Right hindlimb (tissue), 1 donor: Measurements from ENCODE around the gene DDHD1.

Experiments used
- DNase-seq: peaks from one replicate; pipeline ENCODE4 v3.0.0-alpha.2; 2018

The DDHD1 gene

DNA sequence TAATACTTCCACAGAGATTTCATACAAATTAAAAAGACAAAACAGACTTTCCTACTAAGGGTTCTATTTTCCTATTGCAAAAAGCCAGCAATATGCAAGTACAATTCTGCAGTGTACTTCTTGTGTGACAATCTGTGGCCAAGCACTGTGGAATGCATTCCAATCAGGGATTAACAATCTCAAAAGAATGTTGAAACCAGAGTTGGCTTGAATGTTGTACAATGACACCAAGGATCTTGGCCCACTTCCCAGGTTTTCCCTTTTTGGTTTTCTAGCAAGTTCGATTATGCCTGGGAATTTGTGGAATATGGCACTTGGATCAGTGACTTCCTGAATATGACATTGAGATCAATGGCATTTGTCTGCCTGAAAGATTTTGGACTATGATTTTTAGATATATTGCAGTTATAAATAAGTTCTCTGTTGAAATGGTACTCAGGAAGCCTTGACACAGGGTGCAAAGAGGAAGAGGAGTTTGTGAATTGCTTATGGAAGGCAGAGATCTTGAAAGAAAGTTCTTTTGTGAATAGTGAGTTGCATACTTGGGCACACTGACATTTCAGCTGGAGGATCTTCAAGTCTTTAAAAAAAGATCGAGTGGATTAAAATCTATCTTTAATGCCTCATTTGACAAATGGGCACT lies 120.8 kb downstream of the DDHD1 start:
- DNase-seq: peak; percentile 39

DNA sequence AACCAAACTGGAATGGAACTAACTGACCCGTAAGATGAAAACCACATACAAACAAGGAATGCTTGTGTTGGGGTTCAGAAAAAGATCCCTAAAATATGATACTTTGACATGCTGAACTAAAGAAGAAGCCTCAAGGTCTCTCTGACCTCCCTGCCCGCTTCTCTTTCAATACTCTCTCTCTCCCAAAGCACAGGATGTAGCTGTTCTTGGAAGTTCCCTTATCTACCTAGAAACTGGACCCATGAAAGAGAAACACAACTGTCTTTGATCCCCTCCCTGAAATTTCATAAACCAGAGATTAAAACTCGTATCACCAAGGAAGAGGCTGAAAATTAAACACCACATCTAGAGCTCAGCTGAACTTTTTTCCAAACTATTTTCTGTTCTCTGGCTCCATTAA lies 125.6 kb downstream of the DDHD1 start:
- DNase-seq: no peak

- no peak for DNase-seq
Observed at GRCh38 chr14:53027041-53027440, 126.1 kb downstream of the DDHD1 start.

DNA sequence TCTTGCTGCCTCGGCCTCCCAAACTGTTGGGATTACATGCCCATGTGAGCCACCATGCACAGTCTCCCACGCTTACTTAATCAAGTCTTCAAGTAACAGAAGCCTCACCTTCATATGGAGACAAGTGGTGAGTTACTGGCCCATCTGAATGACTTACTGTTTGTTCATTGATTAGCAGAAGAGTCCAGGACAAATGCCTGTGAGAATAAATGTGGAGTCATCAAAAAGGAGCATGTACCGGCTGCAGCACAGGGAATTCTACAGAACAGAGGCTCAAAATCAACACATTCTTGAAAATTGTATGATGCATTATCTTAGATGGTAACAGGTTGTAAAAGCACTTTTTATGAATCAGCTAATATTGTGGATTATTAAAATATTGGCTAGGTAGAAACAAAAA lies 129.8 kb downstream of the DDHD1 start:
- DNase-seq: no peak

DNA sequence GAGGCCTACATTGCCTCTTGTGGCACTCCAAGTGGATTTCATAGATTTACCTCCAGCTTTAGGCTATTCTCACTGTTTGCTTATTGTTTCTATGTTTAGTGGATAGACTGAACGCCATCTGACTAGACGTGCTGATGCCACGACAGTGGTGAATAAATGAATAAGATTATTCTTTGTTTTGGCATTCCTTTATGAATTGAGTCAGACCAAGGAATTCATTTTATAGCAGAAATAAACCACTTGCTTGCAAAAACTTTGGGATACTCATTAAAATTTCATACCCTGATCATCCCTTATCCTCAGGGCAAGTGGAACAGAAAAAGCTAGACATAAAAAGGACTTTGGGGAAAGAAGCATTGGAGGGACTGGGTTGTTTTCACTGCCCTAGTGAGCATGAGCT lies 130.5 kb downstream of the DDHD1 start:
- DNase-seq: no peak

DNA sequence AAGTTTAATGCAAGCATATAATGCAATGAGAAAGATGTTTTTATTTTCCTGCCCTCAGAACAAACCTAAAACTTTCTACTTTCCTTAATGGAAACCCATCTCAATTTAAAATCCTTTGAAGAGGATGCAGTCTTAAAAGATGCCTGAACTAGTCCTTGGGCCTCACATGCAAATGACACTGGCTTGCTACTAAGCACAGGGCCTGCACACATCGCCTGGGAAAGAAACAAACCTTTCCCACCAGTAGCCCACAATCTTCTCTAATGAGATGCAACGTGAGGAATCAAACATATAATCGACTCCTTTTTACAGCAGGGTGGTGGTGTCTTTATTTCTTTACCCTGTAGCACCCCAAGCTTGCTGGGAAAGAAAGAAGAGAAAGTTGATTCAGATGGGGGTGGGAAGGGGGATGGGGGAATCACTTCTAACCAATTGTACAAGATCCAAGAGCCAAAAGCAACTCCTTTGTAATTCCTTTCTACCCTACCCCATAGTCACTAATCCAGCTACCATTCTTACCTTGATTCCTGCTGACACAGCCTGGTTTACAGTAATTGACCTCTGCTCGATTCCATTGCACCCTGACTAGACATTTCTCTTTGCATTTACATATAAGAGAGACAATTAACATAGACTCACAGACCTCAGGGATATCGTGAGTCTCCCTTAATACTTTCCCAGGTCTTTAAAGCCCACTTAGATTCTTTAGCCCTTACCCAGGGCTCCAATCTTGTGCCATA lies 132.8 kb downstream of the DDHD1 start:
- DNase-seq: no peak

DNA sequence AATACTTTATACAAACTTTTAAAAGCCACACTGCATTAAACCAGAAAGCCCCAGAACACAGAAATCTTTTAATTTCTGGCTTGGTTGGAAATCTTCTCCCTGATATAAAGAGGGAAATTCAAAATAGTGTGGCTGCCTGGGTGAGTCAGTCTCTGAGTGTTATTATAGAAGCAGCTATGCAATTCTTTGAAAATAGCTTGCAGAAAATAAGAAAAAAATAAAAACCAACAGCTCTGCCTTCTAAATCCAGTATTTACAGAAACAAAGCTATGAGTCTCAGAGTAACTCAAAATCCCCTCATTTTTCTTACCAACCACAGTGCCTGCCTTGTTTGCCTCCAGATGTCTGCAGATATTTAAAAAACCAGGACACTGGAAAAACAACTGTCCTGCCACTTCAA lies 133.7 kb downstream of the DDHD1 start:
- no peak for DNase-seq

GRCh38 chr14:53017837-53018236 lies 135.3 kb downstream of the DDHD1 start:
- DNase-seq: no peak

- no peak for DNase-seq
Observed at GRCh38 chr14:53016919-53017318, 136.2 kb downstream of the DDHD1 start.

- no peak for DNase-seq
Observed at GRCh38 chr14:53016491-53016890, 136.6 kb downstream of the DDHD1 start.

DNA sequence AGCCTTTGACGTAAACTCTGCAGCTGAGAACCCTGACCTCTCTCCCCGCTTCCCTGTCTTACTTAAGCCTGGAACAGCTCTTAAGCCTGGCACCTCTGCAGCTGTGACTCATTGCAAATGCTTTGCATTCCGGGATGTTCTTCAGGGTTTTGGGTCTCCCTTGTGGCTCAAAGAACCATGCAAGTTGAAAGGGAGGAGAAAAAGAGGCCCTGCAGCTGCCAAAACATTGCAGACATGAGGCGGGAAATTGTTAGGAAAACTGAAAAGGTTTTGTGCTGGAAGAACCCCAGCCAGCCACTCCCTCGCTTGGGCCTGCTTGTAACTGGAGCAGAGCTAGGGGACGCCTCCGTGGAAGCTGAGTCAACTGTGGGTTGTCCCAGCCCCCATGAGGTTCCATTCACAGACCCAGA lies 142.1 kb downstream of the DDHD1 start:
- peak; percentile 90 for DNase-seq

DNA sequence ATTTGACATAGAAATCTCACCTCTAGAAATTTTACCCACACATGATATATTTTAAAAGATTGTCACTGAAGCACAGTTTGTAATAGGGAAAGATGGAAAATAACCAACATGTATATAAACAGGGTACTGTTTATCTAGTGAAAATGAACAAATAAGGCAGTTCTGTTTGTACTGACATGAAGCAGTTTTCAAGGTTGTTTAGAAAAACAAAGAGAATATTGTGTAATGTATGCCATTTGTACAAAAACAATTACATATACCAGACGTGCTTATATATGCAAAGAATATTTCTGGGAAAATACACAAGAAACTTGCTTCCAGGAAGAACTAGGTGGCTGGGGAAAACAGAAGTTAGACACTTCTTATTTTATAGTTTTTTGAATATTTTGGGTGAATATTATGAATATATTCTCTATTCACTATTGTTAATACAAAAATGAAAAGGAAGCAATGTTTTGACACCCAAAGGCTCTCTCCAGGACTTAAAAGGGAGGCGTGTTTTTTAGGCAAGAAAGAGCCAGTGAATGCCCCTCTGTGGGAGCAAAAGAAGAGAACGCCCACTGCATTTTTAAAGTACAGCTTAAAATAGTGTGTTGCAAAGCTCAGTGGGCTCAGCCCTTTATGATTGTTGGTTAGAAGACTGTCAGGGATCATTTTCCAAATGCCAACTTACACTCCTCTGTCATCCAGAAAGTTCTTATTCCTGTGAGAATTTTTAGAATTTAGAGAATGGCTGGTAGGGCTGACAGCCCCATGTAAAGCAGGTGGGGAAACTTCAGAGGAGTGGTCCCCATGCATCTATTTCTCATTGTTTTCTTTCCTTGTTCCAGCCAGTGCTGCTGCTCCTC lies 142.7 kb downstream of the DDHD1 start:
- peak; percentile 28 for DNase-seq

- no peak for DNase-seq
Observed at GRCh38 chr14:53006931-53007562, 146.1 kb downstream of the DDHD1 start.

DNA sequence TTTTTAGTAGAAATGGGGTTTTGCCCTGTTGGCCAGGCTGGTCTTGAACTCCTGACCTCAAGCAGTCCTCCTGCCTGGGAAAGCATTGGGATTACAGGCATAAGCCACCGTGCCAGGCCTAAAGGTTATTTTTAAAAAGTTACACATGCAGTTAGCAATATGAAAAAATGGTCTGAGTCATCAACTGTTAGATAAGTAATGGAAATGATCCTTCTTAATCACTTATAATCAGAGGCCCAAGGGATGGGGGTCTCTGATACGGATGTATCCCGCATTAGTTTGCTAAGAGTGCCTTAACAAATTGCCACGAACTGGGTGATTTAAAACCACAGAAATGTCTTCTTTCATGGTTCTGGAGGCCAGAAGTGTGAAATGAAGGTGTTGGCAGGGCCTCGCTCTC lies 148.1 kb downstream of the DDHD1 start:
- DNase-seq: no peak

- DNase-seq: no peak
Observed at GRCh38 chr14:53003776-53004175, 149.3 kb downstream of the DDHD1 start.

DNA sequence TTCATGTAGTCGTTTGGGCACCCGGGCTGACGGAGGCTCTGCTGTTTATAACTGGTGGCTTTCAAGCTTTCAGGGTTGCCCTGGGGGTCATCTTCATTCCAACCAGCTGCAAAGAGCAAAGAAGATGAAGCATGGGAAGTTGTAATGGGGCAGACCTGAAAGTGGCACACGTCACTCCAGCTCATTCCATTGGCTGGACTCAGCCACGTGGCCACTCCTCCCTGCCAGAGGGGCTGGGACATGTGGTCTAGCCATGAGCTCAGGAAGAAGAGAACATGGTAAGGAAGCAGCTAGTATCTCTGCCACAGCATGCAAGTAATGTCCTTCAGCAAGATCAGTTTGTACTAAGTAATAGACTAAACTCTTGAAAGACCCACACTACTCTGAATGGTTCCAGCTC lies 150.5 kb downstream of the DDHD1 start:
- no peak for DNase-seq

GRCh38 chr14:53001787-53002378 lies 151.2 kb downstream of the DDHD1 start:
- DNase-seq: no peak

DNA sequence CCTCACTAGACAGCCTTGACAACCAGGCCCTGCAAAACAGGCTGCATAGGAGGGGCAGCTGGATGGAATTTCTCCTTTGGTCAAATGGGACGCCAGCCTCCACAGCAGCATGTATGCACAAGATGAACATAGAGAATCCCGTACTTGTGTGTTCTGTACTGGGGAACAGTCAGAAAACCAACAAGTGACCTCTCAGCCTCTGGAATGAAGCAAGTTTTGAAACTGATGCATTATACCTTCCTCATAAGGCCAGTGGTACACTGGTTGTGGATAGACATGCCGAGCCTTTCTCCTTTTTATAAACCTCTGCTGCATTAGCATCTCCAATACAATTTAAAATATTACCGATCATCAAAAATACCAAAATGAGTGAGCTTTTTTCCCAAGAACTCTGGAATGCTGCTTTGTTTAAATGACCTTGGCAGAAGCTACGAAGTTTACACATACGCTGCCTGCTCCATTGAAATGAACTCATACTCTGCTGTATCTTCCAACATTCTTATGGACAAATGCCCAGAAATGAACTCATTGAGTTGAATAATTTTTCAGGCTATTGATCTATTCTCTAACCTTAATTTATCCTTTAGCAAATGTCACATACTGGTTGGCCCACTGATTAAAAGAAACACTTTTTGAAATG lies 154.6 kb downstream of the DDHD1 start:
- peak; percentile 31 for DNase-seq

DNA sequence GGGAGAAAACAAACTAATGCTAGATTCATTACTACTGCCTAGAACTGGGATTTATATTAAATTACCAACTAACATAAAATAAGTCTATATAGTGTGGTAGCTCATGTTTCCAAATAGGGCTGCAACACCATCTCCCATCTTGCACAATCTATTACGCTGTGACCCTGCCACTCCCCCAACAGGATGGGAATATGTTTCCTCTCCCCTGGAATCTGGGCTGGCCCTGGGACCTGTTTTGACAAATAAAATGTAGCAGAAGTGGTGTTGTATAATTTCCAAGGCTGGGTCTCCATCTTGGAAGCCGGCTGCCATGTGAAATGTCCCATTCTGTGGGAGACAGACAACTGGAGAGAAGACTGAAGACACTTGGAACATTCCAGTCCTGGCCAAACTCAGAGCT lies 156.6 kb downstream of the DDHD1 start:
- no peak for DNase-seq

DNA sequence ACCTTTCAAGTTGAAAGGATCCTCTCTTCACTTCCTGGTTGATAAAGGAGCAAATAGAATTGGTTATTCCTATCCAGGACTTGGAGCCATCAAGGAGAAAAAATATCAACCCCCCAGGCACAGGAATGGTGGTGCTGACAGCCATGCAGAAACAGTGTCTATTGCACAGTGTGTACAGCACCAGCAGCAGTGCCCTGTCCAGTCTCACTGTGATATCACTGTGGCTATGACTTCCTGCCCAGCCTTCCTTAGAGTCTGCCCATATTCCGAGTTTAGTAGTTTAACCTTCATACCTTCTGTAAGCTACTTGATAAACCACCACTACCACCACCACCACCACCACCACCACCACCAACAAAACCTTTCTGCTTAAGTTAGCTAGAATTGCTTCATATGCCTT lies 157.1 kb downstream of the DDHD1 start:
- DNase-seq: no peak

DNA sequence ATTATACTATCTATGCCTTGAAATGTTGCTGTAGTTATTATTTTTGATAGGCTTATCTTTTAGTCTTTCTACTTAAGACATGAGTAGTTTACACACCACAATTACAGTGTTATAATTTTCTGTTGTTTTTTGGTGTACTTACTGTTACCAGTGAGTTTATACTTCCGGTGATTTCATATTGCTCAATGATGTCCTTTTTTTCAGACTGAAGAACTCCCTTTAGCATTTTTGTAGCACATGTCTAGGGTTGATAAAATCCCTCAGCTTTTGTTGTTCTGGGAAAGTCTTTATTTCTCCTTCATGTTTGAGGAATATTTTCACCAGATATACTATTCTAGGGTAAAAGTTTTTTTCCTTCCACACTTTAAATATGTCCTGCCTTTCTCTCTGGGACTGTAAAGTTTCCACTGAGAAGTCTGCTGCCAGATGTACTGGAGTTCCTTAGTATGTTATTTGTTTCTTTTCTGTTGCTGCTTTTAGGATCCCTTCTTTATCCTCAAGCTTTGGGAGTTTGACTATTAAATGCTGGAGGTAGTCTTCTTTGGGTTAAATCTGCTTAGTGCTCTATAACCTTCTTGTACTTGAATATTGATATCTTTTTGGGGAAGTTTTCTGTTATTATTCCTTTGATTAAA lies 160.8 kb downstream of the DDHD1 start:
- no peak for DNase-seq

DNA sequence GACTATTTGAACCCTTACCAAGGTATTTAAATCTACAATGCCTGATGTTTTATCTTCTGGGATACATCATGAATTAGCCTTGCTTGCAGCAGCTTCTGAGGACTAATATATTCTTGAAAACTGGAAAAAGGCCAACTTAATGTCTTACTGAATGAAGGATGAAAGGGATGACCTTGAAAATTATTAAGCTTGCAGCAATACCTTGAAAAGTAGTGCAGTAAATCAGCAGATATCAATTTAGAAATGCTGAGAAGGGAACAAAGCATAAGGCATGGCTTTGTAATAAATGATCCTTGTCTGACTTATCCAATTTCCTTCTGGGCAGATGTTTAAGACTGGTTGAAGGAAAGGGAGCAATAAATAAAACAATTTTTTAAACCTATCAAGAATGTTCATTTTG lies 165.0 kb downstream of the DDHD1 start:
- DNase-seq: no peak
